Gastroesophageal sphincter (tissue), 3 donors: ENCODE results near the gene C5orf63.

ENCODE experiments used
- EP300 ChIP-seq: sonication (generic); formaldehyde crosslinking; IDR thresholded peaks from one replicate; pipeline ENCODE4 v1.6.1; 2017; ENCODE audit warnings: antibody characterized with exemption, mild to moderate bottlenecking
- POLR2A ChIP-seq, 2 donors: fragments of 450-650 bp; IDR thresholded peaks; one replicate each; pipeline ENCODE4 v1.6.1; 2017; ENCODE audit warnings: antibody characterized with exemption in 2 of 2, mild to moderate bottlenecking in 2 of 2, moderate library complexity in 1 of 2
- POLR2AphosphoS5 ChIP-seq: sonication (generic); formaldehyde crosslinking; IDR thresholded peaks from one replicate; pipeline ENCODE4 v1.6.1; 2017; ENCODE audit warnings: antibody characterized with exemption
- TF ChIP-seq, protein P1 (sequence below), 4 experiments: fragments of 200-600 bp in 2 of 4; fragments of 450-650 bp in 2 of 4; sonication (generic) in 1 of 4; IDR thresholded peaks; one replicate each; pipeline ENCODE4 v1.5.1; 2017 to 2019; ENCODE audit warnings: antibody characterized with exemption in 4 of 4, mild to moderate bottlenecking in 2 of 4, moderate library complexity in 2 of 4

DNA sequence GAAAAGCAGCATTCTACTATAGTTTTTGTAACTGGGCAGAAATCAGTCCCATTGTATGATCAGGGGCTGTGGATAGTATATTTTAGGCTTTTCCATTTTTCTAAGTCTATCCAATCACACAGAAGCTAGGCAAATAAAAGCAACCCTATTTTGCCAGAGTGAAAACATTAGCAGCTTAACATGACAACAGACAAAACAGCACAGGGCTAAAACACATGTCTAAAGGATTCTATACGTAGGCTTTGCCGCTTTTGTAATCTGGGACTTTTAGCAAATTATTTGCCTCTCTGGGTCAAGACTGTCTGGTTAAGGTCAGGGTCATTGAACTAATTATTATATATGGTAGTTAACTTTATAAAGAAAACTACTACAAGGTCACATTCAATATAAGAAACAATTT, 47.1 kb downstream of the C5orf63 start:
- no peak for TF ChIP-seq POLR2A (IDR thresholded peaks at IDR 0.05)
- TF ChIP-seq, protein P1, sequence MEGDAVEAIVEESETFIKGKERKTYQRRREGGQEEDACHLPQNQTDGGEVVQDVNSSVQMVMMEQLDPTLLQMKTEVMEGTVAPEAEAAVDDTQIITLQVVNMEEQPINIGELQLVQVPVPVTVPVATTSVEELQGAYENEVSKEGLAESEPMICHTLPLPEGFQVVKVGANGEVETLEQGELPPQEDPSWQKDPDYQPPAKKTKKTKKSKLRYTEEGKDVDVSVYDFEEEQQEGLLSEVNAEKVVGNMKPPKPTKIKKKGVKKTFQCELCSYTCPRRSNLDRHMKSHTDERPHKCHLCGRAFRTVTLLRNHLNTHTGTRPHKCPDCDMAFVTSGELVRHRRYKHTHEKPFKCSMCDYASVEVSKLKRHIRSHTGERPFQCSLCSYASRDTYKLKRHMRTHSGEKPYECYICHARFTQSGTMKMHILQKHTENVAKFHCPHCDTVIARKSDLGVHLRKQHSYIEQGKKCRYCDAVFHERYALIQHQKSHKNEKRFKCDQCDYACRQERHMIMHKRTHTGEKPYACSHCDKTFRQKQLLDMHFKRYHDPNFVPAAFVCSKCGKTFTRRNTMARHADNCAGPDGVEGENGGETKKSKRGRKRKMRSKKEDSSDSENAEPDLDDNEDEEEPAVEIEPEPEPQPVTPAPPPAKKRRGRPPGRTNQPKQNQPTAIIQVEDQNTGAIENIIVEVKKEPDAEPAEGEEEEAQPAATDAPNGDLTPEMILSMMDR (IDR thresholded peaks at IDR 0.05): no peak
- TF ChIP-seq POLR2AphosphoS5: no peak
- no peak for TF ChIP-seq EP300
